Measurements from ENCODE around the gene SMIM10. TPM values are rescaled to one million over a fixed set of nuclear protein-coding genes. Genes with fewer than 3 reads are reported as not detected.

The SMIM10 gene
- total RNA-seq, 1 donor from 2014 or later = 2.7 TPM

DNA sequence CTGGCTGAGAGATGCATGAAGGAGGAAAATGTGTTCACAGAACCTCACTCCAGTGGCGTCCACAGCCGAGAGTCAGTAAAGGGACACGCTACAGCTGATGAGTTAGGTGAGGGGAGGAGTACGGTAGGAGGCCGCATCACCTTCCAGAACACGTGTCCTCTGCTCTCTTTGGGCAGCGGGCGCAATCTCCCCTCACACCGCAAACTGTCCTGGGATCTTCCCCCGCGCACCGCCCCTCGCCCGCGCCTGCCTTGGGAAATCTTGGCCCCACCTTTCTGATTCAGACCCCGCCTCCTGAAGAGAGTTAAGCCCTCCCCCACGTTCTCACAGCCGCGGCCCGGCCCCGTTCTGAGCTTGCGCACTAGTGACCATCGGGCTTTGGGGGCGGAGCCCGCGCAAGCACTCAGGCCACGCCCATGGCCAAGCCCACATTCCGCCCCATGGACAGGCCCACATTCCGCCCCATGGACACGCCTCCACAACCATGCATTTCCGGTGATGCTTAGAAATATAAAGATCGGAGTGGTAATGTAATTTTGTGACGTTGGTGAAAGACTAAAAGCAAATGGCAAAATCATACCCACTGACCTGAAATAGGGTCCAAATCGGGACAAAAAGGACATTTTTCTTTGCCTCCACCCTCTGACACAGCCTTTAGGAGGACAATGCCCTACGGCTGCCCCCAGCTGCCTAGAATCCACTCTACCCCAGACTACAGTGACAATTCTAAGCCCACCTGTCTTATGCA, 13.3 kb downstream of the SMIM10 start:
- peak; percentile 88 for DNase-seq (ENCODE audit: low read depth, low spot score)
- H3K36me3 Mint-ChIP-seq (ENCODE audit: low read depth) = no peaks in the 10 kb centered on the region
- H3K4me3 Mint-ChIP-seq = peak overlapping the region; percentile 88
- TF ChIP-seq, protein P1, sequence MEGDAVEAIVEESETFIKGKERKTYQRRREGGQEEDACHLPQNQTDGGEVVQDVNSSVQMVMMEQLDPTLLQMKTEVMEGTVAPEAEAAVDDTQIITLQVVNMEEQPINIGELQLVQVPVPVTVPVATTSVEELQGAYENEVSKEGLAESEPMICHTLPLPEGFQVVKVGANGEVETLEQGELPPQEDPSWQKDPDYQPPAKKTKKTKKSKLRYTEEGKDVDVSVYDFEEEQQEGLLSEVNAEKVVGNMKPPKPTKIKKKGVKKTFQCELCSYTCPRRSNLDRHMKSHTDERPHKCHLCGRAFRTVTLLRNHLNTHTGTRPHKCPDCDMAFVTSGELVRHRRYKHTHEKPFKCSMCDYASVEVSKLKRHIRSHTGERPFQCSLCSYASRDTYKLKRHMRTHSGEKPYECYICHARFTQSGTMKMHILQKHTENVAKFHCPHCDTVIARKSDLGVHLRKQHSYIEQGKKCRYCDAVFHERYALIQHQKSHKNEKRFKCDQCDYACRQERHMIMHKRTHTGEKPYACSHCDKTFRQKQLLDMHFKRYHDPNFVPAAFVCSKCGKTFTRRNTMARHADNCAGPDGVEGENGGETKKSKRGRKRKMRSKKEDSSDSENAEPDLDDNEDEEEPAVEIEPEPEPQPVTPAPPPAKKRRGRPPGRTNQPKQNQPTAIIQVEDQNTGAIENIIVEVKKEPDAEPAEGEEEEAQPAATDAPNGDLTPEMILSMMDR (conservative IDR thresholded peaks at IDR 0.05) = no peak
- H3K27me3 Mint-ChIP-seq (ENCODE audit: low read depth) = no peaks in the 10 kb centered on the region
- peaks cover 3% of the 10 kb centered on the region for H3K9me3 Mint-ChIP-seq
- H3K27ac Mint-ChIP-seq (ENCODE audit: unreplicated experiment) = peak overlapping the region; percentile 28
- H3K4me1 Mint-ChIP-seq = peaks cover 18% of the 10 kb centered on the region

DNA sequence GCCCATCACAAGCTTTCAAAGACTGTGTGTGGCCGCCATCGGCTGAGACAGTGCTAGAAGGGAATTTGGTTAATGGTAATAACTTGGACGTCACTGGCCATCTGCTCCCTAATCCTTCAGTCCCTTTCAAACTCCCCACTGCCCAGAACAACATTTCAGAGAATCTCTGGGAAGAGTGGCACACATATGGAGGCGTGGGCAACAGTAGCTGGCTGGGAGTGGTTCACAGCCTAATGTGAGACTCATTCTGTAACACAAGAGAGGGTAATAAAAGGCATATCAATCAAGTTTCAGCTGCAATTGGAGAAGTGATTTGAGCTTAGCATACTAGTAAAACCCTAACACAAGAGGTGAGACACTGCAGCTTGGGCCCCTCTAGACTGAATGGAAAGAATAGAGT, 15.4 kb downstream of the SMIM10 start:
- H3K27me3 Mint-ChIP-seq (ENCODE audit: low read depth) = no peaks in the 10 kb centered on the region
- no peak for DNase-seq (ENCODE audit: low read depth, low spot score)
- peak overlapping the region; percentile 43 for H3K4me3 Mint-ChIP-seq
- H3K36me3 Mint-ChIP-seq (ENCODE audit: low read depth) = no peaks in the 10 kb centered on the region
- H3K4me1 Mint-ChIP-seq = peaks cover 18% of the 10 kb centered on the region
- TF ChIP-seq, protein P1 (conservative IDR thresholded peaks at IDR 0.05) = no peak
- H3K27ac Mint-ChIP-seq (ENCODE audit: unreplicated experiment) = no peak overlapping the region
- H3K9me3 Mint-ChIP-seq = peaks cover 3% of the 10 kb centered on the region

DNA sequence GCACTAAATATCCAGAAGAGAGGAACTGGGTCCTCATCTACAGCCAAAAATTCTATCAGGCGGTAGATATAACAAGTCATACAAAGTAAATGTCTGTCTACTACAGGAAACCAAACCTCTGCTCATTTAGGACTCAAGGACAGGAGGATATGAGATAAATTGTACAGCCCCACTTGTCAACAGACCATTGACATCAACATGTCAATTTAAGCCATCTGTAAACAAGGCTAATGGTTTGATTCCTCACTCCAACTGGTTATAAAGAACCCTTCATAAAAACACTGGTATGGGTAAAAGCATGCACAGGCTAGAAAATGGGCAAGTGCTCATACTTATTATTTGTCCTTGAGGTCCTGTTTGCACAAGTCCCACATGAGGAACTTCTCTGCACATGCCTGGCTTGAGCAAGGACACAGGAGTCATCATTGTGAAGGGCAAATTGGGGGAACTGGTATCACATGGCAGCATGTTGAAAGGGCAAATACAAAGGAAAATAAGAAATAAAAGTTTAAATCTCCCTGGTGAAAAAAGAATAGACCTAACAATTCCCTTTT, 18.3 kb downstream of the SMIM10 start:
- peaks cover 13% of the 10 kb centered on the region for H3K4me1 Mint-ChIP-seq
- no peak overlapping the region for H3K4me3 Mint-ChIP-seq
- no peak overlapping the region for H3K27ac Mint-ChIP-seq (ENCODE audit: unreplicated experiment)
- TF ChIP-seq, protein P1 (conservative IDR thresholded peaks at IDR 0.05) = no peak
- H3K36me3 Mint-ChIP-seq (ENCODE audit: low read depth) = no peaks in the 10 kb centered on the region
- no peaks in the 10 kb centered on the region for H3K27me3 Mint-ChIP-seq (ENCODE audit: low read depth)
- no peak for DNase-seq (ENCODE audit: low read depth, low spot score)
- peaks cover 3% of the 10 kb centered on the region for H3K9me3 Mint-ChIP-seq

DNA sequence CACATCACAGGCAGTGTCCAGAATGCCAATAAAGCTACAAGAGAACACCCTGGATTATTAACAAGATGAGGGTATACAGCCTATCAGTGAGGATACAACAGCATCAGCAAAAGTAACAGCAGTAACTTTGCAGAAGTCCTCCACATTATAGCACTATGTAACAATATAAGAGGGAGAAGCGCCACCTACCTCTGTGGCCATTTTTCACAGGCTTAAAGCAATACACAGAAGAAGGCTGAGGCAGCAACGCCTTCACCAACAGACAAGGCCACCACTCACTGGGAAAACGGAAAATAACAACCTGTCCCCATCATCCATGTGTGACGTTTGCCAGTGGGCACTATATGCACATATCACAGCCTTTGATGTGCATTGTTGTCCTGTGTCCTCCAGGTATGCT, 19.0 kb downstream of the SMIM10 start:
- DNase-seq (ENCODE audit: low read depth, low spot score) = no peak
- no peaks in the 10 kb centered on the region for H3K27me3 Mint-ChIP-seq (ENCODE audit: low read depth)
- peaks cover 3% of the 10 kb centered on the region for H3K9me3 Mint-ChIP-seq
- H3K4me1 Mint-ChIP-seq = peaks cover 6% of the 10 kb centered on the region
- no peak overlapping the region for H3K27ac Mint-ChIP-seq (ENCODE audit: unreplicated experiment)
- TF ChIP-seq, protein P1 (conservative IDR thresholded peaks at IDR 0.05) = no peak
- H3K36me3 Mint-ChIP-seq (ENCODE audit: low read depth) = no peaks in the 10 kb centered on the region
- H3K4me3 Mint-ChIP-seq = no peak overlapping the region

DNA sequence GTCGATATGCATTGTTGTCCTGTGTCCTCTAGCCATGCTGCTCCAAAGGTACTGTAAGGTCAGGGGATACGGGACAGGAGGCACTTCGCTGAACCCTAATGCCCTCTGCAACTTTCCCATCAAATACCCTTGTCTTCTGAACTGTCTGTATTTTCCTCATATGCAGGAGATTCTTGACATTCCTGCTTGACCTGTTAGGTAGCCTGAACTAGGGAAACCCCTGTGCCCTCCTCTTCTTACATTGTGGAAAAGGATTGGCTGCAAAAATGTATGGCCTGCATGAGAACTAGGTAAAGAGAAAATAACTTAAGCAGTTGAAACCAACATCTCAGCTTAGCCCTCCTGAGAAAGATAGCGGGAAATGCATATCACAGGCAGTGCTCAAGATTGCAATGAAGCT, 20.1 kb downstream of the SMIM10 start:
- Mint-ChIP-seq H3K36me3 (ENCODE audit: low read depth) (no peaks in the 10 kb centered on the region), H3K4me1 (peaks cover 6% of the 10 kb centered on the region), H3K27me3 (ENCODE audit: low read depth) (no peaks in the 10 kb centered on the region), H3K27ac (ENCODE audit: unreplicated experiment) (no peak overlapping the region), H3K9me3 (peaks cover 3% of the 10 kb centered on the region), H3K4me3 (no peak overlapping the region)
- TF ChIP-seq, protein P1 (conservative IDR thresholded peaks at IDR 0.05) = no peak
- DNase-seq (ENCODE audit: low read depth, low spot score) = no peak

Data from neural crest cell (in vitro differentiated cells).